Choroid plexus epithelial cell (primary cell): Measurements from ENCODE around the gene CD274.
A peak's percentile ranks its signal among the peaks of the same experiment; 100 is the strongest.
"Not testable (repeated sequence)": the region's sequence is repeated elsewhere in the genome, so short reads cannot be mapped to it uniquely, and the experiment has no call there.

Experiments
- DNase-seq: peaks from one replicate; pipeline ENCODE4 v3.0.0-alpha.2; 2010; ENCODE audit warnings: low read depth
- H3K4me3 ChIP-seq: 2 replicates; pipeline ENCODE4 v1.5.1; 2011; ENCODE audit warnings: low read depth, mild to moderate bottlenecking, control low read depth, low read length, moderate library complexity
- TF ChIP-seq, protein P1 (sequence below): conservative IDR thresholded peaks from 2 replicates; pipeline ENCODE4 v1.5.1; 2011; ENCODE audit warnings: low read depth, mild to moderate bottlenecking, control low read depth, inconsistent platforms, low read length, moderate library complexity

The CD274 gene

DNA sequence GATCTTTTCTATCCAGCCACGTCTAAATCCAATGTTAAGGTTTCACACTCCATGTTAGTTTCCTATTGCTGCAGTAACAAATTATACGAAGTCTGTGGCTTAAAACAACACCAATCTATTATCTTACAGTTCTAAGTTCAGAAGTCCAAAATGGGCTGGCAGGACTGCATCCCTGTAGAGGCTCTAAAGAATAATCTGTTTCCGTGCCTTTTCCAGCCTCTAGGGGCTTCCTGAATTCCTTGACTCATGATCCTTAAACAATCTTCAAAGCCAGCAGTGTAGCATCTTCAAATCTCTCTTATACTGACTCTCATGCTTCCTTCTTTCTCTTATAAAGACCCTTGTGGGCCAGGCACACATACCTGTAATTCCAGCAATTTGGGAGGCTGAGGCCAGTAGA is 19.4 kb upstream of the CD274 start:
- H3K4me3 ChIP-seq: no peak overlapping the region
- DNase-seq: no peak
- TF ChIP-seq, protein P1, sequence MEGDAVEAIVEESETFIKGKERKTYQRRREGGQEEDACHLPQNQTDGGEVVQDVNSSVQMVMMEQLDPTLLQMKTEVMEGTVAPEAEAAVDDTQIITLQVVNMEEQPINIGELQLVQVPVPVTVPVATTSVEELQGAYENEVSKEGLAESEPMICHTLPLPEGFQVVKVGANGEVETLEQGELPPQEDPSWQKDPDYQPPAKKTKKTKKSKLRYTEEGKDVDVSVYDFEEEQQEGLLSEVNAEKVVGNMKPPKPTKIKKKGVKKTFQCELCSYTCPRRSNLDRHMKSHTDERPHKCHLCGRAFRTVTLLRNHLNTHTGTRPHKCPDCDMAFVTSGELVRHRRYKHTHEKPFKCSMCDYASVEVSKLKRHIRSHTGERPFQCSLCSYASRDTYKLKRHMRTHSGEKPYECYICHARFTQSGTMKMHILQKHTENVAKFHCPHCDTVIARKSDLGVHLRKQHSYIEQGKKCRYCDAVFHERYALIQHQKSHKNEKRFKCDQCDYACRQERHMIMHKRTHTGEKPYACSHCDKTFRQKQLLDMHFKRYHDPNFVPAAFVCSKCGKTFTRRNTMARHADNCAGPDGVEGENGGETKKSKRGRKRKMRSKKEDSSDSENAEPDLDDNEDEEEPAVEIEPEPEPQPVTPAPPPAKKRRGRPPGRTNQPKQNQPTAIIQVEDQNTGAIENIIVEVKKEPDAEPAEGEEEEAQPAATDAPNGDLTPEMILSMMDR: peak; percentile 15

GRCh38 chr9:5432890-5433289 is 17.5 kb upstream of the CD274 start:
- not testable (repeated sequence) for DNase-seq, H3K4me3 ChIP-seq

- not testable (repeated sequence) for DNase-seq, H3K4me3 ChIP-seq
Measured at GRCh38 chr9:5433328-5433727, 17.0 kb upstream of the CD274 start.

DNA sequence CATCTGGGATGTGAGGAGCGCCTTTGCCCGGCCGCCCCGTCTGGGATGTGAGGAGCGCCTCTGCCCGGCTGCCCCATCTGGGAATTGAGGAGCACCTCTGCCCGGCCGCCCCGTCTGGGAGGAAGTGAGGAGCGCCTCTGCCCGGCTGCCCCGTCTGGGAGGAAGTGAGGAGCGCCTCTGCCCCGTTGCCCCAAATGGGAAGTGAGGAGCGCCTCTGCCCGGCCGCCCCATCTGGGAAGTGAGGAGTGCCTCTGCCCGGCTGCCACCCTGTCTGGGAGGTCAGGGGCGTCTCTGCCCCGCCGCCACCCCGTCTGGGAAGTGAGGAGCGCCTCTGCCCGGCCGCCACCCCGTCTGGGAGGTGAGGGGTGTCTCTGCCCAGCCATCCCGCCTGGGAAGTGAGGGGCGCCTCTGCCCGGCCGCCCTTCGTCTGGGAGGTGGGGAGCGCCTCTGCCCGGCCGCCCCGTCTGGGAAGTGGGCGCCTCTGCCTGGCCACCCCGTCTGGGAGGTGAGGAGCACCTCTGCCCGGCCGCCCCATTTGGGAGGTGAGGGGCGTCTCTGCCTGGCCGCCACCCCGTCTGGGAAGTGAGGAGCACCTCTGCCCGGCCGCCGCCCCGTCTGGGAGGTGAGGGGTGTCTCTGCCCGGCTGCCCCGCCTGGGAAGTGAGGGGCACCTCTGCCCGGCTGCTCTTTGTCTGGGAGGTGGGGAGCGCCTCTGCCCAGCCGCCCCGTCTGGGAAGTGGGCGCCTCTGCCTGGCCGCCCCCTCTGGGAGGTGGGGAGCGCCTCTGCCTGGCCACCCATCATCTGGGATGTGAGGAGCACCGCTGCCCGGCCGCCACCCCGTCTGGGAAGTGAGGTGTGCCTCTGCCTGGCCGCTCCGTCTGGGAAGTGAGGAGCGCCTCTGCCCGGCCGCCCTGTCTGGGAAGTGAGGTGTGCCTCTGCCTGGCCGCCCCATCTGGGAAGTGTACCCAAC is 16.2 kb upstream of the CD274 start:
- not testable (repeated sequence) for H3K4me3 ChIP-seq, DNase-seq

GRCh38 chr9:5435912-5436311 is 14.4 kb upstream of the CD274 start:
- TF ChIP-seq, protein P1: no peak
- no peak overlapping the region for H3K4me3 ChIP-seq
- no peak for DNase-seq

DNA sequence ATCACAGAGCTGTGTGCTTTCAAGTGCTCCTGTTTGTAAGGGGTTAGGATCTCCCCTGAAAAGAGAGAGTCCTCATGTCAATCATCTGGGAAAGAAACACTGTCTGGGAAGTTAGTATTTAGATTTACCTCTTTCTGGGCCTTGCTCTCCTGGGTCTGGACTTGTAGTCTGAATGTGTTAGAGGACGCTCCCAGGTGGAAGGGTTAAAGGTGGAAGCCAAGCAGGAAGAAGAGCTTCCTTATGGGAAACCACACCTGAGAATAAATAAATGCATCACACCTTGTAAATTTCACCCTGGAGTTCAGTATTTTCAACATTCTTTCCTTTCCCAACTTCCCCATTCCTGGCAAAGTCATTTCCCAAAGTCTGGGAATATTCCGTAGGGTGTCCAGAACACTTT is 13.9 kb upstream of the CD274 start:
- DNase-seq: no peak
- H3K4me3 ChIP-seq: no peak overlapping the region
- TF ChIP-seq, protein P1: no peak

DNA sequence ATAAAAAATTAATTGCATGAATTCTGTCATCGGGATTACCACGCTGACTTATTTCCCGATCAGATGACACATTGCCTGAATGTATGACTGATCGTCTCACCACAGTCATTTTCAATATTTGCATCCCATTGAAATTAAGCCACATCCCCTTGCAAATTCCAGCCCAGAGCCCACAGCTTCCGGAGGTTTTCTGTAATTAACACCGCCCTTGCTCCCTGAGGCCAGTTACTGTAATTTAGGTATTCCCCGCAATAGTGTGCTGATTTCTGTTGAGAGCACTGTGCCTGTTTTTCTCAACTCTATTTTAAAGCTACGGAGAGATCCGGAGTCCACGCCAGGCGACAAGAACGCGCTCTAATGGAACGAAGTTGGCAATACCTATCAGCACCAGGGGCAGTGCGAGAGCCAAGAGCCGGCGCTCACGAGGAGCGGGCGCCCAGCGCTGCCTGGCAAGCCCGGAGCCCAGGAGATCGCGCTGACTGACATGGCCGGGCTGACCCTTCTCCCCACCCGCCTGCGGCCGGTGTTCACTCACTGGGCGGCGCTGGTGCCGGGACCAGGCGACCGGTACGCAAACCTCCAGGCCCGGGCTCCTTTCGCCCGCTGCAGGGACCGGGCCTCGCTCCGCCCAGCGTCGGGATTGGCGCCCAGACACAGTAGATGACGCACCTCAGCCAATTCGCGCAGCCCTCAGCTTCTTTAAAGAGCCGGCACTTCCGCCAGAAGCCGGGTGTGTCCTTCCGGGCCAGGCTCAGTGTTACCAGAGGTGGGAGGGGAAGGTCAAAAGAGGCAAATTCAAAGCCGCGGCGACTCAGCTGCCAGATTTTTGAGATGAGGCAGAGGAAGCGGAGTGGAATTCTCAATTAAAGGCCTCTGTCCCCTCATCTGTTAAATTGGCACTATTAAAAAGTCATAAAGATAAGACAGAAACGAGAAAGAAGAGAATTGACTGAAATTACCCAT is 12.8 kb upstream of the CD274 start, which contains the start of gene PLGRKT:
PLGRKT (minus strand) TSS at position 672 of the 963 bp plus-strand sequence. CDS start 5,948 bp downstream, outside the sequence.
- peak; percentile 93 for DNase-seq
- H3K4me3 ChIP-seq: peak within 1 kb of the TSS; percentile 91
- TF ChIP-seq, protein P1: peak; percentile 12

DNA sequence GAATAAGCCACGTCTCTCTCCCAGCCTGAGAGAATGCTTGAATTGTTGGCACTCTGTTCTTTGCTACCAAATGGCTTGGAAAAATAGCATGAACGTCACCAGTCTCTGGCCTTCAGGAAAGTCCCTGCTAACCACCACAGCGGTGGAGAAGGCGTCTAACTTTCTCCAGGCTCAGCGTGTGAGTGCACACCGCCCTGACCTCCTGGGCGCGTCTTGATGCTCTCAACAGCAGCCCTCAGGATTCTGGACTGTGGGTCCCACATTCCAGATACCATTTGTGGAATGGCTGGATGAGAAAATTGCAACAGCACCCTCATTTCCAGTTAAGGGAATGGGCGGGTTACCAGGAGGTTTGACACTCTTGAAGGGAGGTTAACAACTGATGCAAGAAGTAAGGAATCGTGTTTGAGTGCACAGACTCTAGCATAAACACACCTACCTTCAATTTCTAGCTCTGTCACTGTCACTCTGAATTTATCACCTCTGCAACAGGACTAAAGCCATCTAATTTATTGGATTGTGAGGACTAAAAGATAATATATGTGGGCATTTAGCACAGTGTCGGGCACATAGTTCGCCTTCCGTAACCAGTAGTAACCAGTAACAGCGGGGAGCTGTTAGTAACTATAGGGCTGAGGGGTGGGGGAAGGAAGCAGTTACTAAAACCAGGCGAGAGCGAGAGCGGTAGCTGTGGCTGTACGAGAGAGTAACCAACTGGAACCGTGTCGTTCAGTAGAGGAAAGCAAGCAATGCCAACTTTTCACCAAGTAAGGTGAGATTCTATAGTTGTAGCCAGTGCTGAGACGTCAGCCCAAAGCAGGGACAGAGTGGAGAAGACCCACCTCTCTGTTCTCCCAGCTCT is 11.8 kb upstream of the CD274 start:
- peak; percentile 79 for DNase-seq
- TF ChIP-seq, protein P1: no peak
- peak overlapping the region; percentile 91 for H3K4me3 ChIP-seq
